Mesenchymal stem cell (in vitro differentiated cells and primary cell): ENCODE data around the gene ZFPM1.

Experiments
- DNase-seq: peaks from one replicate; pipeline ENCODE4 v3.0.0-alpha.2; 2013
- H2AFZ ChIP-seq: one replicate; pipeline ENCODE4 v1.6.1; 2013; ENCODE audit warnings: low read depth, mild to moderate bottlenecking, control low read depth, inconsistent platforms, low read length, moderate library complexity
- H2AK5ac ChIP-seq: 2 replicates; pipeline ENCODE4 v1.6.1; 2013; ENCODE audit warnings: low read length, moderate library complexity, mild to moderate bottlenecking, inconsistent platforms; ENCODE audit not compliant: severe bottlenecking
- H2BK120ac ChIP-seq: one replicate; pipeline ENCODE4 v1.6.1; 2013; ENCODE audit warnings: low read depth, mild to moderate bottlenecking, inconsistent platforms, low read length, moderate library complexity
- H2BK12ac ChIP-seq, 2 experiments: one replicate each; pipeline ENCODE4 v1.6.1; 2013; ENCODE audit warnings: inconsistent platforms in 2 of 2, low read length in 2 of 2, mild to moderate bottlenecking in 2 of 2, moderate library complexity in 2 of 2, control low read depth in 1 of 2
- H2BK15ac ChIP-seq: one replicate; pipeline ENCODE4 v1.6.1; 2013; ENCODE audit warnings: mild to moderate bottlenecking, low read depth, inconsistent platforms; ENCODE audit not compliant: poor library complexity, severe bottlenecking
- H2BK5ac ChIP-seq: 2 replicates; pipeline ENCODE4 v1.6.1; 2013; ENCODE audit warnings: low read depth, mild to moderate bottlenecking, low read length, control low read depth, inconsistent platforms; ENCODE audit not compliant: poor library complexity, severe bottlenecking
- H3K14ac ChIP-seq, 2 experiments: one replicate each; pipeline ENCODE4 v1.6.1; 2013; ENCODE audit warnings: inconsistent platforms in 2 of 2, low read length in 2 of 2, control low read depth in 1 of 2, mild to moderate bottlenecking in 1 of 2, moderate library complexity in 1 of 2
- H3K18ac ChIP-seq, 2 experiments: one replicate each; pipeline ENCODE4 v1.6.1; 2013; ENCODE audit warnings: inconsistent platforms in 2 of 2, low read length in 2 of 2, control low read depth in 1 of 2, low read depth in 1 of 2, mild to moderate bottlenecking in 1 of 2
- H3K23ac ChIP-seq, 2 experiments: one replicate each; pipeline ENCODE4 v1.6.1; 2013; ENCODE audit warnings: inconsistent platforms in 2 of 2, low read length in 2 of 2, mild to moderate bottlenecking in 2 of 2, moderate library complexity in 2 of 2, control low read depth in 1 of 2
- H3K27ac ChIP-seq: 2 replicates; pipeline ENCODE4 v1.5.1; 2013; ENCODE audit warnings: mild to moderate bottlenecking, moderate library complexity, low read length, control low read depth, inconsistent platforms; ENCODE audit not compliant: poor library complexity, severe bottlenecking
- H3K27me3 ChIP-seq, 2 experiments: 2 replicates each; pipeline versions ENCODE4 v1.6.1 to v1.7.0; 2013; ENCODE audit warnings: low read length in 2 of 2, mild to moderate bottlenecking in 2 of 2, moderate library complexity in 2 of 2, control low read depth in 1 of 2, inconsistent platforms in 1 of 2; ENCODE audit not compliant: control insufficient read depth in 1 of 2, insufficient read depth in 1 of 2
- H3K36me3 ChIP-seq, 2 experiments: 2 replicates each; pipeline versions ENCODE4 v1.6.1 to v1.7.0; 2013; ENCODE audit warnings: low read length in 2 of 2, control low read depth in 1 of 2, inconsistent platforms in 1 of 2, low read depth in 1 of 2, mild to moderate bottlenecking in 1 of 2; ENCODE audit not compliant: insufficient read depth in 2 of 2, control insufficient read depth in 1 of 2
- H3K4ac ChIP-seq, 2 experiments: one replicate each; pipeline ENCODE4 v1.6.1; 2013; ENCODE audit warnings: inconsistent platforms in 2 of 2, low read length in 2 of 2, mild to moderate bottlenecking in 2 of 2, moderate library complexity in 2 of 2, control low read depth in 1 of 2, low read depth in 1 of 2
- H3K4me1 ChIP-seq: 2 replicates; pipeline ENCODE4 v1.6.1; 2013; ENCODE audit warnings: low read depth, low read length, control low read depth; ENCODE audit not compliant: control insufficient read depth, insufficient read depth
- H3K4me2 ChIP-seq: 2 replicates; pipeline ENCODE4 v1.6.1; 2013; ENCODE audit warnings: low read length, mild to moderate bottlenecking, inconsistent platforms; ENCODE audit not compliant: poor library complexity, severe bottlenecking
- H3K4me3 ChIP-seq, 2 experiments: 2 replicates each; pipeline versions ENCODE4 v1.5.1 to v1.7.0; 2013; ENCODE audit warnings: low read length in 2 of 2, mild to moderate bottlenecking in 2 of 2, control low read depth in 1 of 2, low read depth in 1 of 2; ENCODE audit not compliant: insufficient read depth in 1 of 2
- H3K79me1 ChIP-seq: replicated peaks from 2 replicates; pipeline ENCODE4 v1.6.1; 2013; ENCODE audit warnings: mild to moderate bottlenecking, control low read depth, low read length, inconsistent platforms; ENCODE audit not compliant: poor library complexity, severe bottlenecking
- H3K9ac ChIP-seq: 2 replicates; pipeline ENCODE4 v1.7.0; 2013; ENCODE audit warnings: mild to moderate bottlenecking, low read length, moderate library complexity
- H3K9me3 ChIP-seq: 2 replicates; pipeline ENCODE4 v1.7.0; 2013; ENCODE audit warnings: mild to moderate bottlenecking, low read length; ENCODE audit not compliant: control insufficient read depth
- H4K8ac ChIP-seq: one replicate; pipeline ENCODE4 v1.6.1; 2013; ENCODE audit warnings: inconsistent platforms, mild to moderate bottlenecking, low read length, moderate library complexity
- H4K91ac ChIP-seq: one replicate; pipeline ENCODE4 v1.6.1; 2013; ENCODE audit warnings: mild to moderate bottlenecking, low read length, inconsistent platforms
- WGBS: methylation state at CpG from one replicate; pipeline ENCODE4 v1.1.7; 2013; ENCODE audit warnings: mixed read lengths; 5-methylcytosine and 5-hydroxymethylcytosine counted together

Gene ZFPM1

DNA sequence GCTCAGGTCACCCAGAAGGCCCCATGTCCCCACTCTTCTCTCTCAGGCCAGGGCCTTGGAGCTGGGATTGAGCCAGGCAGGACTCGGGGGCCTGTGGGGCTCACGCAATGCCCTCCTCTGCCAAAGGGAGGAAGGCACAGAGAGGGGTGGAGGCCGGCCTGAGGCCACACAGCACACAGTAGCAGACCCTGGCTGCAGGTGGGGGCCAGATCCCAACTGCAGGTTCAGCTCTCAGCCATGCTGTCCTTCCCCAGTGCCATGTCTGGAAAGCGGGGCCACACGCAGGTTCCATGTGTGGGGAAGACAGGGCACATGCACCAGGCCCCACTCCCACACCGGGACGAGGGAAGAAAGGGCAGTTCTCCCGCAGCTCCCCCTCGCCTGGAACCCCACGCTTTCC lies 33.3 kb upstream of the ZFPM1 start:
- Histone ChIP-seq H3K23ac (peak overlapping the region in 1 of 2 experiments; percentile 28), H2BK120ac (no peak overlapping the region), H2AFZ (no peak overlapping the region), H3K27ac (no peak overlapping the region), H3K4me3 (no peak overlapping the region), H2AK5ac (no peak overlapping the region), H3K14ac (no peak overlapping the region), H3K36me3 (peaks cover 6 to 9% of the 10 kb centered on the region in 2 experiments), H3K4ac (no peak overlapping the region), H3K9me3 (no peaks in the 10 kb centered on the region), H3K79me1 (peaks cover 3% of the 10 kb centered on the region), H3K27me3 (no peaks in the 10 kb centered on the region), H4K91ac (no peak overlapping the region), H3K9ac (no peak overlapping the region), H2BK15ac (no peak overlapping the region), H2BK12ac (no peak overlapping the region), H3K18ac (no peak overlapping the region), H3K4me1 (peaks cover 4% of the 10 kb centered on the region), H2BK5ac (no peak overlapping the region), H3K4me2 (no peak overlapping the region), H4K8ac (no peak overlapping the region)
- DNase-seq, result no peak
- 96% methylated on average over 10 of the region's 10 CpGs for WGBS

GRCh38 chr16:88420496-88420895 lies 32.6 kb upstream of the ZFPM1 start:
- Histone ChIP-seq H2BK120ac (no peak overlapping the region), H2BK12ac (no peak overlapping the region), H2BK5ac (no peak overlapping the region), H3K18ac (no peak overlapping the region), H3K4me2 (no peak overlapping the region), H3K4me3 (no peak overlapping the region), H3K36me3 (peaks cover 6 to 9% of the 10 kb centered on the region in 2 experiments), H4K8ac (no peak overlapping the region), H3K27me3 (no peaks in the 10 kb centered on the region), H2BK15ac (no peak overlapping the region), H3K9ac (no peak overlapping the region), H3K23ac (no peak overlapping the region), H3K79me1 (peaks cover 3% of the 10 kb centered on the region), H3K27ac (no peak overlapping the region), H3K14ac (no peak overlapping the region), H3K9me3 (no peaks in the 10 kb centered on the region), H3K4me1 (peaks cover 2% of the 10 kb centered on the region), H2AFZ (no peak overlapping the region), H4K91ac (no peak overlapping the region), H2AK5ac (no peak overlapping the region), H3K4ac (no peak overlapping the region)
- WGBS, result 91% methylated on average over 11 of the region's 12 CpGs
- DNase-seq, result no peak

GRCh38 chr16:88421301-88421700 lies 31.8 kb upstream of the ZFPM1 start:
- peaks cover 6 to 15% of the 10 kb centered on the region in 2 experiments for H3K36me3 ChIP-seq
- no peaks in the 10 kb centered on the region for H3K4me1 ChIP-seq
- H3K23ac ChIP-seq, result no peak overlapping the region

GRCh38 chr16:88421871-88422433 lies 31.1 kb upstream of the ZFPM1 start:
- no peak overlapping the region for H2AFZ ChIP-seq
- H3K4me2 ChIP-seq, result no peak overlapping the region
- H3K14ac ChIP-seq, result no peak overlapping the region
- WGBS, result 54% methylated on average over 5 of the region's 5 CpGs
- no peak overlapping the region for H4K8ac ChIP-seq
- no peak overlapping the region for H2AK5ac ChIP-seq
- H2BK120ac ChIP-seq, result no peak overlapping the region
- no peak overlapping the region for H3K18ac ChIP-seq
- DNase-seq, result no peak
- H4K91ac ChIP-seq, result no peak overlapping the region
- peaks cover 6 to 16% of the 10 kb centered on the region in 2 experiments for H3K36me3 ChIP-seq
- no peak overlapping the region for H2BK12ac ChIP-seq
- no peak overlapping the region for H2BK15ac ChIP-seq
- H3K23ac ChIP-seq, result no peak overlapping the region
- no peak overlapping the region for H3K4me3 ChIP-seq
- H2BK5ac ChIP-seq, result no peak overlapping the region
- no peak overlapping the region for H3K27ac ChIP-seq
- no peak overlapping the region for H3K9ac ChIP-seq
- H3K9me3 ChIP-seq, result no peaks in the 10 kb centered on the region
- no peaks in the 10 kb centered on the region for H3K4me1 ChIP-seq
- no peaks in the 10 kb centered on the region for H3K27me3 ChIP-seq
- no peak overlapping the region for H3K4ac ChIP-seq
- H3K79me1 ChIP-seq, result peaks cover 3% of the 10 kb centered on the region

More at GRCh38 chr16:88421301-88421700, 31.8 kb upstream of the ZFPM1 start:
- no peak overlapping the region for H3K4ac ChIP-seq
- H3K9ac ChIP-seq, result no peak overlapping the region
- no peak overlapping the region for H4K8ac ChIP-seq
- no peak overlapping the region for H3K4me3 ChIP-seq
- no peaks in the 10 kb centered on the region for H3K9me3 ChIP-seq
- H3K27me3 ChIP-seq, result no peaks in the 10 kb centered on the region
- H2AK5ac ChIP-seq, result no peak overlapping the region
- H2BK15ac ChIP-seq, result no peak overlapping the region
- peaks cover 3% of the 10 kb centered on the region for H3K79me1 ChIP-seq
- H4K91ac ChIP-seq, result no peak overlapping the region
- WGBS, result 97% methylated on average over 13 of the region's 14 CpGs
- no peak overlapping the region for H3K14ac ChIP-seq
- no peak overlapping the region for H2AFZ ChIP-seq
- no peak overlapping the region for H3K18ac ChIP-seq
- H3K27ac ChIP-seq, result no peak overlapping the region
- no peak overlapping the region for H3K4me2 ChIP-seq
- H2BK120ac ChIP-seq, result no peak overlapping the region
- no peak overlapping the region for H2BK5ac ChIP-seq
- no peak for DNase-seq
- H2BK12ac ChIP-seq, result no peak overlapping the region
